HG03097 (cell line): ENCODE measurements around the gene FIS1.
"Not testable (repeated sequence)": the region's sequence is repeated elsewhere in the genome, so short reads cannot be mapped to it uniquely, and the experiment has no call there.

ENCODE experiments used
- ATAC-seq: cut with Tn5 transposase; IDR thresholded peaks from one replicate; pipeline ENCODE4 v1.9.1; 2021; ENCODE audit not compliant: unreplicated experiment, low FRiP score

Gene FIS1

DNA sequence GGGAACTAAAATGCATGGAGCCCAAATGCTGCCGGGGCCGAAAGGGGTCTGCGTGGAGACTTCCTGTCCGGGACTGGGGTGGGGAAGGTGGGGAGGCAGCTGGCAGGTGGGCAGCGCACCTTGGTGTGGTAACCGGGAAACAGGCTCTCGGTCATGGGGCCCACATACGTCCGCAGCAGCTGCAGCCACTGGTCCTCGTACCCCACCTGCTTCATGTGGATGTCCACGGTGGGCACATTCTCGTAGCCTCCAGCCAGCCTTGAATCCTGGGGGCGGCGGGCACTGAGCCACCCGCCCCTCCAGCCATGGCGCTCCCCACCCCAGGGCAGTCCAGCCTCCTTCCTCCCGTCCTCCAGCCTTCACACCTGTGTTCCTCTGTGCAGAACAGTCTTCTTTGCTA is 37.4 kb downstream of the FIS1 start:
- no peak for ATAC-seq

DNA sequence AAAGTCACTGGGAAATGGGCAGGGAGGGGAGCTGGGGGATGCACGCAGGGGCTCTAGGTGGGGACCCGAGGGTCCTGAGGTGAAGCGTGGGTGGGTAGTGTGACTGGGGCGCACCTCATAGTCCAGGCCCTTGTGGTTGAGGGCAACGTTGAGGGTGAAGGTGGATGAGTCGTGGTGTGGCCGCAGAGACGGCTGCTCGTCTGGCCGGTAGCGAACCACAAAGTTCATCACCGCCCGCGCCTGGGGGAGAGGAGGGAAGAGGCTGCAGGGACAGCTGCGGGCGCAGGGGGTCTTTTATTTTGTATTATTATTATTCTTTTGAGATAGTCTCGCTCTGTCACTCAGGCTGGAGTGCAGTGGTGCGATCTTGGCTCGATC is 38.2 kb downstream of the FIS1 start:
- no peak for ATAC-seq

GRCh38 chr7:101205901-101206664 is 38.8 kb downstream of the FIS1 start:
- ATAC-seq: no peak

DNA sequence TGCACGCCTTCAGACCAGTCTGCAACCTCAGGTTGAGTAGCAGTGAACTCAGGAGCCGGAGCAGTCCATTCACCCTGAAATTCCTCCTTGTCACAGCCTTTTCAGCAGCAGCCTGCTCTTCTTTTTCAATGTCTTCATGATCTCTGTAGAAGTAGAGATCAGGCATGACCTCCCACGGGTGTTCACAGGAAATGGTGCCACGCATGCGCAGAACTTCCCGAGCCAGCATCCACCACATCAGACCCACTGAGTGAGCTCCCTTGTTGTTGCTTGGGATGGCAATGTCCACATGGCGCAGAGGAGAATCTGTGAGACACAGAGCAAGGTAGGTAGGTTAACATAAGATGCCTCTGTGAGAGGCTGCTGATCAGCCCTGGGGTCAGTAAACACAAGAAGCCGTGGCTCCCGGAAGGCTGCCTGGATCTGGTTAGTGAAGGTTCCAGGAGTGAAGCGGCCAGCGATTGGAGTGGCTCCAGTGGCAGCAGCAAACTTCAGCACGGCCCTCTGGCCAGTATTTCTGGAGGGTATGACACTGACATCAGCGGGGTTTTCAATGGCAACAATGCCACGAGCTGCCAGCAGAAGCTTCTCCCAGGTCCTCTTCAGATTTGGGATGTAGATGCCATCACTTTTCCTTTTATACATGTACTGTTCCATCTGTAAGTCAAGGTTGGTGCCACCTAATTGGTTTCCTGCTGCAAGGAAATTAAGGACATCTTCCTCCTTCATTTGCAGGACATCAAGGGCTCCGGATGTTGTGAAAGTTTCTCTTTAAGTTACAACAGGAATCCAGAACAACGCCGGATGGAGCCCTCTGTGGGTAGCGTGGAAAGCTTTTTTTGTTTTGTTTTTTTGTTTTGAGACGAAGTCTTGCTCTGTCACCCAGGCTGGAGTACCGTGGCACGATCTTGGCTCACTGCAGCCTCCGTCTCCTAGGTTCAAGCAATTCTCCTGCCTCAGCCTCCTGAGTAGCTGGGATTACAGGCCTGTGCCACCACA is 40.8 kb downstream of the FIS1 start:
- not testable (repeated sequence) for ATAC-seq

GRCh38 chr7:101202603-101202918 is 42.3 kb downstream of the FIS1 start:
- no peak for ATAC-seq

- no peak for ATAC-seq
These were observed 42.9 kb downstream of the FIS1 start for GRCh38 chr7:101201695-101202602.

- no peak for ATAC-seq
These were observed 43.9 kb downstream of the FIS1 start, which contains the start of gene MOGAT3 for GRCh38 chr7:101200862-101201599. TSS of gene MOGAT3 (minus strand) at chr7:101201036. CDS start at chr7:101200854, 182 bp downstream.

GRCh38 chr7:101200504-101200861 is 44.4 kb downstream of the FIS1 start:
- ATAC-seq: no peak

- not testable (repeated sequence) for ATAC-seq
These were observed 45.4 kb downstream of the FIS1 start for GRCh38 chr7:101199522-101199921.

- no peak for ATAC-seq
These were observed 46.4 kb downstream of the FIS1 start for GRCh38 chr7:101198476-101198875.

DNA sequence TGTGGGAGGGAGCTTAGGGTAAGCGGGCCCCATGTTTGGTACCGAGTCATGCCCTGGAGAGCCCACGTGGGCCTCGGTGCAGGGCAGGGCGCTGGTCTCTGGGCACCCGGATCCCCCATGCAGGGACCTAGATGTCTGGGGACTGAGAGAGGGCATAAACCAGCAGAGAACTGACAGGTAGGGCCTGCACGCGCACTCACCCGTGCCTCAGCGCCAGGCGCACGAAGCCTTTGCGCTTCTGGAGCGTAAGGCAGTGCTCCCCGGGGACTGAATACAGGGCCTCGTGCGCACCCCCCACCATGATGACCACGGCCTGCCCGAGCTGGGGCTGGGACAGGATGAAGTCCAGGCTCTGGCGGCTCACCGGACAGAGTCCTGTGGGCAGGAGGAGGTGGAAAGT is 46.9 kb downstream of the FIS1 start:
- ATAC-seq: no peak

GRCh38 chr7:101195884-101196283 is 49.0 kb downstream of the FIS1 start:
- ATAC-seq: no peak
